ENCODE measurements around the gene NTNG1.

GRCh38 chr1:107422901-107423300 lies 282.1 kb downstream of the NTNG1 start:
- TF ChIP-seq CTCF (IDR thresholded peaks at IDR 0.05) (no peak), POLR2A (IDR thresholded peaks at IDR 0.05) (no peak), POLR2AphosphoS5 (IDR thresholded peaks at IDR 0.05) (no peak)
